Measurements from ENCODE around the gene ERVFRD-1. TPM values are rescaled to one million over a fixed set of nuclear protein-coding genes. Genes with fewer than 3 reads are reported as not detected.
A peak's percentile ranks its signal among the peaks of the same experiment; 100 is the strongest.

ERVFRD-1 gene
- total and polyA plus RNA-seq, 2 experiments from 2014 or later = 0.06 TPM; not detected in 1

GRCh38 chr6:11076540-11076939, 35.0 kb downstream of the ERVFRD-1 start:
- H3K79me2 ChIP-seq (replicated peaks; ENCODE audit: insufficient read depth) = no peaks in the 10 kb centered on the region
- H3K27me3 ChIP-seq (ENCODE audit: insufficient read depth) = no peaks in the 10 kb centered on the region
- H3K4me2 ChIP-seq = peak overlapping the region; percentile 34; the same call in 1 of the 2 replicates
- TF ChIP-seq ETS1 (IDR thresholded peaks at IDR 0.05) = no peak
- no peak for TF ChIP-seq ZNF114 (CRISPR knock-in tag; IDR thresholded peaks at IDR 0.05)
- TF ChIP-seq POLR2AphosphoS5 (IDR thresholded peaks at IDR 0.05; ENCODE audit: low read depth) = no peak
- no peak for TF ChIP-seq JUNB (IDR thresholded peaks at IDR 0.05; ENCODE audit: unreplicated experiment)
- no peak for TF ChIP-seq NANOG (IDR thresholded peaks at IDR 0.05; ENCODE audit: borderline replicate concordance)
- TF ChIP-seq ZNF462 (CRISPR knock-in tag; IDR thresholded peaks at IDR 0.05) = no peak
- no peak for TF ChIP-seq CTCF (conservative IDR thresholded peaks at IDR 0.05; ENCODE audit: low read depth in 2 of 2)
- TF ChIP-seq ZNF331 (CRISPR knock-in tag; IDR thresholded peaks at IDR 0.05; ENCODE audit: low read depth) = no peak
- no peak for TF ChIP-seq EZH2 (IDR thresholded peaks at IDR 0.05; ENCODE audit: low read depth, unreplicated experiment)
- no peak for TF ChIP-seq STAT1 (IDR thresholded peaks at IDR 0.05; ENCODE audit: unreplicated experiment)
- no peak for TF ChIP-seq REST (IDR thresholded peaks at IDR 0.05; ENCODE audit: unreplicated experiment)
- TF ChIP-seq CREB1 (CRISPR knock-in tag; IDR thresholded peaks at IDR 0.05; ENCODE audit: low read depth) = no peak
- TF ChIP-seq EZH2phosphoT487 (IDR thresholded peaks at IDR 0.05; ENCODE audit: unreplicated experiment) = no peak
- no peak overlapping the region for H3K27ac ChIP-seq (ENCODE audit: low read depth)
- no peaks in the 10 kb centered on the region for H3K9me3 Mint-ChIP-seq
- no peaks in the 10 kb centered on the region for H3K9me2 ChIP-seq (ENCODE audit: insufficient read depth)
- H3K4me3 Mint-ChIP-seq = no peak overlapping the region
- no peaks in the 10 kb centered on the region for H4K20me1 ChIP-seq (replicated peaks; ENCODE audit: insufficient read depth)
- H3K36me3 Mint-ChIP-seq (ENCODE audit: low read depth) = no peaks in the 10 kb centered on the region
- ATAC-seq (peak; percentile 88), DNase-seq (ENCODE audit: low spot score) (peak; percentile 12)
- H3F3A ChIP-seq (replicated peaks; ENCODE audit: low read depth) = no peaks in the 10 kb centered on the region
- H3K4me1 ChIP-seq (ENCODE audit: insufficient read depth) = peaks cover 16% of the 10 kb centered on the region
- no peaks in the 10 kb centered on the region for H3K27me3 Mint-ChIP-seq (ENCODE audit: insufficient read depth, low read depth, poor library complexity)
- H3K27ac Mint-ChIP-seq = no peak overlapping the region
- H3K4me3 ChIP-seq = no peak overlapping the region
- peaks cover 19% of the 10 kb centered on the region for H3K4me1 Mint-ChIP-seq
- H3K36me3 ChIP-seq (ENCODE audit: insufficient read depth) = no peaks in the 10 kb centered on the region
- peak overlapping the region; percentile 88 for H2AFZ ChIP-seq
